H1 (cell line): Measurements from ENCODE around the gene PMF1.

Source experiments
- CHD2 ChIP-seq: IDR thresholded peaks from 2 replicates; pipeline ENCODE4 v1.6.1; 2012; ENCODE audit warnings: low read length, improper control_type of control experiment
- EP300 ChIP-seq, 2 experiments: IDR thresholded peaks; 1 replicate in 1 of 2; 2 replicates in 1 of 2; pipeline ENCODE4 v1.6.1; 2011 to 2012; ENCODE audit warnings: low read depth in 2 of 2, low read length in 2 of 2, mild to moderate bottlenecking in 2 of 2, borderline replicate concordance in 1 of 2, inconsistent platforms in 1 of 2, moderate library complexity in 1 of 2
- HDAC2 ChIP-seq, 2 experiments: fragments of 300-600 bp in 1 of 2; sonication (generic) in 1 of 2; IDR thresholded peaks; 2 replicates each; pipeline ENCODE4 v1.6.1; 2011 to 2012; ENCODE audit warnings: low read depth in 2 of 2, low read length in 2 of 2, mild to moderate bottlenecking in 2 of 2, moderate library complexity in 2 of 2, borderline replicate concordance in 1 of 2, inconsistent platforms in 1 of 2
- KDM4A ChIP-seq: IDR thresholded peaks from one replicate; pipeline ENCODE4 v1.7.1; 2012; ENCODE audit warnings: low read depth, mild to moderate bottlenecking, moderate library complexity, low read length, inconsistent platforms; ENCODE audit not compliant: severe bottlenecking
- KDM5A ChIP-seq: fragments of 200-600 bp; IDR thresholded peaks from 2 replicates; pipeline ENCODE4 v1.7.1; 2012; ENCODE audit warnings: mild to moderate bottlenecking, low read length, inconsistent platforms, mixed read lengths
- POLR2A ChIP-seq, 2 experiments: IDR thresholded peaks; 1 replicate in 1 of 2; 2 replicates in 1 of 2; pipeline ENCODE4 v1.6.1; 2011; ENCODE audit warnings: low read depth in 2 of 2, low read length in 2 of 2, mild to moderate bottlenecking in 2 of 2; ENCODE audit errors: control extremely low read depth in 1 of 2
- RNF2 ChIP-seq: fragments of 200-900, 300-1000 bp; sonication (generic); IDR thresholded peaks from 2 replicates; pipeline ENCODE4 v1.7.1; 2016; ENCODE audit warnings: borderline replicate concordance, low read depth, mild to moderate bottlenecking, antibody characterized with exemption, low read length; ENCODE audit not compliant: poor library complexity, severe bottlenecking; ENCODE audit errors: missing control alignments
- TCF12 ChIP-seq: IDR thresholded peaks from 2 replicates; pipeline ENCODE4 v1.6.1; 2011; ENCODE audit warnings: low read depth, mild to moderate bottlenecking, low read length
- TEAD4 ChIP-seq: IDR thresholded peaks from 2 replicates; pipeline ENCODE4 v1.6.1; 2012; ENCODE audit warnings: low read depth, low read length, inconsistent platforms, mixed read lengths
- TF ChIP-seq, protein P1 (sequence below), 3 experiments: IDR thresholded peaks; 1 replicate in 2 of 3; 2 replicates in 1 of 3; pipeline versions ENCODE4 v1.5.1 to v1.6.1; 2011; ENCODE audit warnings: low read length in 3 of 3, mild to moderate bottlenecking in 3 of 3, inconsistent platforms in 2 of 3, low read depth in 1 of 3, moderate library complexity in 1 of 3; ENCODE audit not compliant: insufficient read depth in 1 of 3; ENCODE audit errors: control extremely low read depth in 1 of 3

DNA sequence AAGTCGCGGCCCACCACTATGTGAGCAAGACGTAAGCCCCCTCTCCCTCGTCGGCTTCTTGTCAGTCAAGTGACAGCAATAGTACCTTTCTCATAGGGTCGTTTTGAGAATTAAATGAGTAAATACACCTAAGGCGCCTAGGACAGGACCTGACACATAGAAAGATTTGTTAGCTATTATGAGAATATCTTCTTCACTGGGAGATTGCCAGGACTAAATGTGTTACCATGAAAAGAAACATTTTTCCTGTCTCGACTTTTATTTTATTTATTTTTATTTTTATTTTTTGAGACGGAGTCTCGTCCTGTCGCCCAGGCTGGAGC, 798 bp downstream of the PMF1 start:
- no peak for TF ChIP-seq RNF2
- TF ChIP-seq, protein P1, sequence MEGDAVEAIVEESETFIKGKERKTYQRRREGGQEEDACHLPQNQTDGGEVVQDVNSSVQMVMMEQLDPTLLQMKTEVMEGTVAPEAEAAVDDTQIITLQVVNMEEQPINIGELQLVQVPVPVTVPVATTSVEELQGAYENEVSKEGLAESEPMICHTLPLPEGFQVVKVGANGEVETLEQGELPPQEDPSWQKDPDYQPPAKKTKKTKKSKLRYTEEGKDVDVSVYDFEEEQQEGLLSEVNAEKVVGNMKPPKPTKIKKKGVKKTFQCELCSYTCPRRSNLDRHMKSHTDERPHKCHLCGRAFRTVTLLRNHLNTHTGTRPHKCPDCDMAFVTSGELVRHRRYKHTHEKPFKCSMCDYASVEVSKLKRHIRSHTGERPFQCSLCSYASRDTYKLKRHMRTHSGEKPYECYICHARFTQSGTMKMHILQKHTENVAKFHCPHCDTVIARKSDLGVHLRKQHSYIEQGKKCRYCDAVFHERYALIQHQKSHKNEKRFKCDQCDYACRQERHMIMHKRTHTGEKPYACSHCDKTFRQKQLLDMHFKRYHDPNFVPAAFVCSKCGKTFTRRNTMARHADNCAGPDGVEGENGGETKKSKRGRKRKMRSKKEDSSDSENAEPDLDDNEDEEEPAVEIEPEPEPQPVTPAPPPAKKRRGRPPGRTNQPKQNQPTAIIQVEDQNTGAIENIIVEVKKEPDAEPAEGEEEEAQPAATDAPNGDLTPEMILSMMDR (IDR thresholded peaks at IDR 0.05; ENCODE audit: control extremely low read depth in 1 of 3, insufficient read depth in 1 of 3, low read depth in 1 of 3, low read length in 3 of 3) = no peak
- no peak for TF ChIP-seq EP300 (IDR thresholded peaks at IDR 0.05; ENCODE audit: borderline replicate concordance in 1 of 2, low read depth in 2 of 2, low read length in 2 of 2)
- no peak for TF ChIP-seq KDM4A
- TF ChIP-seq KDM5A = no peak
- TF ChIP-seq POLR2A (IDR thresholded peaks at IDR 0.05; ENCODE audit: control extremely low read depth in 1 of 2, low read depth in 2 of 2, low read length in 2 of 2) = no peak
- no peak for TF ChIP-seq CHD2
- no peak for TF ChIP-seq TEAD4
- TF ChIP-seq TCF12 = no peak
- TF ChIP-seq HDAC2 (IDR thresholded peaks at IDR 0.05; ENCODE audit: borderline replicate concordance in 1 of 2, low read depth in 2 of 2, low read length in 2 of 2) = no peak
